GM12878 (cell line): ENCODE measurements around the gene TKTL1. TPM values are rescaled to one million over a fixed set of nuclear protein-coding genes. Genes with fewer than 3 reads are reported as not detected.
"Not testable (repeated sequence)": the region's sequence is repeated elsewhere in the genome, so short reads cannot be mapped to it uniquely, and the experiment has no call there.

Experiments
- ATAC-seq: fragments of 200-7000 bp; cut with Tn5 transposase; 3 replicates; pipeline ENCODE4 v1.9.1; 2020; ENCODE audit warnings: mild to moderate bottlenecking, moderate library complexity
- BruUV-seq: library from RNA; stranded (reverse); fragments of 400-500 nt; replicated peaks from 2 replicates; lab custom pipeline; 2021; lab: Mats Ljungman, UMichigan
- CTCF ChIA-PET: fragments of 300-600 bp; sonication (Branson Sonifier 250); formaldehyde crosslinking; extraction: SDS; loops from one replicate; lab custom pipeline; 2021; ENCODE audit warnings: inconsistent platforms; lab: Yijun Ruan, JAX
- POLR2A ChIA-PET: fragments of 350-600 bp; formaldehyde crosslinking; extraction: SDS; loops from one replicate; lab custom pipeline; 2021; ENCODE audit warnings: inconsistent platforms; lab: Charles Lee
- RAD21 ChIA-PET: fragments of 300-600 bp; sonication (Branson Sonifier 250); formaldehyde crosslinking; loops from one replicate; lab custom pipeline; 2023; ENCODE audit warnings: antibody characterized with exemption; ENCODE audit not compliant: unreplicated experiment; lab: Charles Lee
- SMC1A ChIA-PET: fragments of 300-600 bp; sonication (Branson Sonifier 250); formaldehyde crosslinking; loops from one replicate; lab custom pipeline; 2023; ENCODE audit not compliant: unreplicated experiment, uncharacterized antibody; lab: Charles Lee
- DNase-seq: peaks from one replicate; pipeline ENCODE4 v3.0.0-alpha.2; 2011; ENCODE audit warnings: low read depth, low spot score
- FAIRE-seq: peaks from 3 replicates; lab custom pipeline; 2011; peaks lifted over from hg19 to GRCh38; lab: Jason Lieb, UNC
- H2AFZ ChIP-seq: 2 replicates; pipeline ENCODE4 v1.6.0; 2011; ENCODE audit warnings: low read depth, low read length, control low read depth; ENCODE audit not compliant: control insufficient read depth
- H3K27ac ChIP-seq: 2 replicates; pipeline ENCODE4 v1.5.1; 2011; ENCODE audit warnings: control low read depth; ENCODE audit not compliant: control insufficient read depth, insufficient read depth
- H3K27me3 ChIP-seq, 2 experiments: replicated peaks in 1 of 2; 2 replicates each; pipeline versions ENCODE4 v1.6.0 to v1.6.1; 2011; ENCODE audit warnings: low read length in 1 of 2; ENCODE audit not compliant: control insufficient read depth in 2 of 2, insufficient read depth in 2 of 2
- H3K36me3 ChIP-seq, 2 experiments: 2 replicates each; pipeline ENCODE4 v1.5.1; 2011; ENCODE audit warnings: low read length in 1 of 2; ENCODE audit not compliant: control insufficient read depth in 2 of 2, insufficient read depth in 2 of 2
- H3K4me1 ChIP-seq: 2 replicates; pipeline ENCODE4 v1.6.1; 2011; ENCODE audit warnings: mild to moderate bottlenecking, low read length, moderate library complexity, mixed read lengths; ENCODE audit not compliant: control insufficient read depth, insufficient read depth
- H3K4me2 ChIP-seq: 2 replicates; pipeline ENCODE4 v1.6.0; 2011; ENCODE audit warnings: control low read depth; ENCODE audit not compliant: control insufficient read depth, insufficient read depth
- H3K4me3 ChIP-seq: fragments of 200-600 bp; sonication (generic); 2 replicates; pipeline ENCODE4 v1.5.1; 2016
- H3K79me2 ChIP-seq: 2 replicates; pipeline ENCODE4 v1.6.0; 2011; ENCODE audit warnings: low read length; ENCODE audit not compliant: control insufficient read depth, insufficient read depth
- H3K9ac ChIP-seq: 2 replicates; pipeline ENCODE4 v1.8.0; 2011; ENCODE audit warnings: low read length, control low read depth, mixed read lengths; ENCODE audit not compliant: control insufficient read depth, insufficient read depth
- H3K9me3 ChIP-seq: replicated peaks from 3 replicates; pipeline ENCODE4 v1.5.1; 2011; ENCODE audit warnings: mild to moderate bottlenecking, low read length; ENCODE audit not compliant: control insufficient read depth, insufficient read depth
- H4K20me1 ChIP-seq: 2 replicates; pipeline ENCODE4 v1.6.0; 2011; ENCODE audit not compliant: control insufficient read depth, insufficient read depth
- BACH1 ChIP-seq: fragments of 450-650 bp; IDR thresholded peaks from 2 replicates; pipeline ENCODE4 v1.6.1; 2017; ENCODE audit warnings: mild to moderate bottlenecking, borderline replicate concordance
- EZH2 ChIP-seq: IDR thresholded peaks from 2 replicates; pipeline ENCODE4 v1.6.1; 2012; ENCODE audit warnings: low read depth, mild to moderate bottlenecking, control low read depth, inconsistent platforms, low read length, borderline replicate concordance; ENCODE audit not compliant: control insufficient read depth
- FOS ChIP-seq: IDR thresholded peaks from 3 replicates; pipeline ENCODE4 v1.6.1; 2011; ENCODE audit warnings: borderline replicate concordance; ENCODE audit not compliant: insufficient read length; ENCODE audit errors: extremely low read depth
- GATAD2B ChIP-seq: fragments of 450-650 bp; conservative IDR thresholded peaks from 2 replicates; pipeline ENCODE4 v1.6.1; 2017; ENCODE audit warnings: low read depth, mild to moderate bottlenecking, moderate library complexity
- IKZF1 ChIP-seq: fragments of 450-650 bp; conservative IDR thresholded peaks from 2 replicates; pipeline ENCODE4 v1.6.1; 2017; ENCODE audit warnings: antibody characterized with exemption, mild to moderate bottlenecking
- IKZF2 ChIP-seq, 2 experiments: fragments of 450-650 bp; IDR thresholded peaks; 2 replicates each; pipeline ENCODE4 v1.6.1; 2017; ENCODE audit warnings: mild to moderate bottlenecking in 2 of 2, moderate library complexity in 2 of 2
- KAT2A ChIP-seq: conservative IDR thresholded peaks from 2 replicates; pipeline ENCODE4 v1.6.1; 2011; ENCODE audit warnings: low read depth, low read length; ENCODE audit not compliant: control insufficient read depth
- SMAD1 ChIP-seq: fragments of 450-650 bp; IDR thresholded peaks from 2 replicates; pipeline ENCODE4 v1.6.1; 2018; ENCODE audit warnings: mild to moderate bottlenecking, low read depth; ENCODE audit not compliant: partially characterized antibody
- SMC3 ChIP-seq: IDR thresholded peaks from 2 replicates; pipeline ENCODE4 v1.6.1; 2011; ENCODE audit warnings: low read length, improper control_type of control experiment, borderline replicate concordance
- TAF1 ChIP-seq: IDR thresholded peaks from 2 replicates; pipeline ENCODE4 v1.6.1; 2011; ENCODE audit warnings: mild to moderate bottlenecking, low read depth, low read length, borderline replicate concordance
- WRNIP1 ChIP-seq: IDR thresholded peaks from 2 replicates; pipeline ENCODE4 v1.6.1; 2011; ENCODE audit warnings: low read depth, low read length, improper control_type of control experiment, borderline replicate concordance
- ZNF24 ChIP-seq: fragments of 450-650 bp; IDR thresholded peaks from 2 replicates; pipeline ENCODE4 v1.6.1; 2017; ENCODE audit warnings: antibody characterized with exemption, mild to moderate bottlenecking
- ZZZ3 ChIP-seq: IDR thresholded peaks from 2 replicates; pipeline ENCODE4 v1.6.1; 2011; ENCODE audit warnings: low read depth; ENCODE audit not compliant: control insufficient read depth, insufficient read length
- WGBS: methylation state at CpG from one replicate; pipeline ENCODE4 v1.1.6; 2016; ENCODE audit warnings: low lambda C conversion rate; ENCODE audit not compliant: insufficient replicate concordance, insufficient coverage; ENCODE audit errors: missing lambda C conversion rate; 5-methylcytosine and 5-hydroxymethylcytosine counted together
- in situ Hi-C: fragments of 300-500 bp; cut with MboI; formaldehyde crosslinking; loops from 9 replicates; pipeline ENCODE4 v1.14.3; 2018; ENCODE audit warnings: mixed read lengths
- intact Hi-C: fragments of 100-400 bp; cut with micrococcal nuclease; formaldehyde crosslinking; loops from one replicate; pipeline ENCODE4 v1.14.2; 2022; ENCODE audit not compliant: unreplicated experiment
- polyA plus RNA-seq, 11 experiments: library from polyadenylated mRNA; depleted of rRNA in 4 of 11; unstranded in 6 of 11; stranded (reverse) in 5 of 11; fragments of >200 nt; fragmentation: Nextera tagmentation in 4 of 11; fragmentation: Illumina TruSeq in 1 of 11; extraction: Ambion mirVana in 4 of 11; extraction: Trizol in 1 of 11; gene quantifications; 1 replicate in 1 of 11; 2 replicates in 10 of 11; pipeline versions ENCODE4 v1.2.1 to v1.2.3, GENCODE V29; 2011 to 2016; ENCODE audit warnings: inconsistent platforms in 2 of 11, missing spikeins in 2 of 11, low read depth in 1 of 11
- total RNA-seq, 4 experiments: library from RNA; depleted of rRNA in 3 of 4; stranded (reverse); fragments of >200 nt in 3 of 4; fragmentation: Illumina TruSeq in 1 of 4; extraction: Trizol in 1 of 4; gene quantifications; 2 replicates each; pipeline versions ENCODE4 v1.2.1 to v1.2.3, GENCODE V29; 2013 to 2021
- TF ChIP-seq, protein P1 (sequence below): IDR thresholded peaks from 2 replicates; pipeline ENCODE4 v1.6.1; 2011; ENCODE audit warnings: mild to moderate bottlenecking, low read depth, low read length, moderate library complexity; ENCODE audit not compliant: insufficient replicate concordance

Gene TKTL1
- total and polyA plus RNA-seq, 10 of the 15 experiments (the other 5 are each of a cell fraction or from before 2014, with no cell fraction given) = 0.01 to 0.07 TPM; not detected in 8

DNA sequence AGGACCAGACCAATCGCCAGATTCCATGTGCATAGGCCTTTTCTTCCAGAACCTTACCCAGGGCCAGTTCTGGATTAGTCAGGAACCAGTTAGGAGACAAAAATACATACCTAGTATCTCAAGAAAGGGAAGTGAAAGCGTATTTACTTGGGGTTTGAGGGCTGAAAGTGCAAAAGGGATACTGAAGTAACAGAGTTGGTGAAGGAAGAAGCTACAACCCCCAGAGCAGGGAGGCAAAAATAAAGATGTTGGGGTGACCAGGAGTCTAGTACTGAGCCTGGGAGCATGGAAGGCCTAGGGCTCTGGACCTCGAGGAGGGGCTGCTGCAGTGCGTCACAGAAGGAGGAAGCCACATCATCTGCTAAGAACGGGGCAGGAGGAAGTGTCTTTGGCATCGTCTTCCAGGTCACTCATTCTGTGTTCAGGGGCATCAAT, 38.3 kb downstream of the TKTL1 start (continued):
- TF ChIP-seq, protein P1, sequence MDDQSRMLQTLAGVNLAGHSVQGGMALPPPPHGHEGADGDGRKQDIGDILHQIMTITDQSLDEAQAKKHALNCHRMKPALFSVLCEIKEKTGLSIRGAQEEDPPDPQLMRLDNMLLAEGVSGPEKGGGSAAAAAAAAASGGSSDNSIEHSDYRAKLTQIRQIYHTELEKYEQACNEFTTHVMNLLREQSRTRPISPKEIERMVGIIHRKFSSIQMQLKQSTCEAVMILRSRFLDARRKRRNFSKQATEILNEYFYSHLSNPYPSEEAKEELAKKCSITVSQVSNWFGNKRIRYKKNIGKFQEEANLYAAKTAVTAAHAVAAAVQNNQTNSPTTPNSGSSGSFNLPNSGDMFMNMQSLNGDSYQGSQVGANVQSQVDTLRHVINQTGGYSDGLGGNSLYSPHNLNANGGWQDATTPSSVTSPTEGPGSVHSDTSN = no peak
- TF ChIP-seq WRNIP1 = no peak
- peak; percentile 86 to 88 for TF ChIP-seq IKZF2 (IDR thresholded peaks at IDR 0.05)
- no peak for TF ChIP-seq TAF1
- TF ChIP-seq GATAD2B = no peak
- peak; percentile 85 for TF ChIP-seq IKZF1
- TF ChIP-seq EZH2 = no peak
- TF ChIP-seq KAT2A = no peak

- no peak for ATAC-seq
Measured at GRCh38 chrX:154334496-154334895, 38.9 kb downstream of the TKTL1 start.

GRCh38 chrX:154341399-154342298, 46.1 kb downstream of the TKTL1 start:
- FAIRE-seq (peak; percentile 98), ATAC-seq (peak; percentile 75)
- H3K27me3 ChIP-seq, RAD21 ChIA-PET, H4K20me1 ChIP-seq, intact Hi-C loops, H3K79me2 ChIP-seq, H3K4me3 ChIP-seq, DNase-seq, H3K27ac ChIP-seq, BruUV-seq, H3K36me3 ChIP-seq, H3K9ac ChIP-seq, CTCF ChIA-PET, SMC1A ChIA-PET, H2AFZ ChIP-seq, H3K4me1 ChIP-seq, H3K4me2 ChIP-seq, in situ Hi-C loops, POLR2A ChIA-PET, H3K9me3 ChIP-seq: not testable (repeated sequence)
- 0% methylated on average over 5 of the region's 115 CpGs for WGBS

More at GRCh38 chrX:154334496-154334895, 38.9 kb downstream of the TKTL1 start:
- no peak overlapping the region for H3K9ac ChIP-seq
- WGBS = 65% methylated on average over 10 of the region's 10 CpGs
- H2AFZ ChIP-seq = no peak overlapping the region; the same call in 1 of the 2 replicates
- no peak overlapping the region for H3K4me3 ChIP-seq
- no peaks in the 10 kb centered on the region for H3K27me3 ChIP-seq
- H3K79me2 ChIP-seq = no peaks in the 10 kb centered on the region
- DNase-seq = no peak
- H3K4me2 ChIP-seq = peak overlapping the region; percentile 78; the same call in 1 of the 2 replicates
- ChIA-PET CTCF (interaction anchor here (0.6 to 1.4 kb wide), 4 partner anchors 17 to 39 kb away, joined by 3 to 4 read pairs (median 3); no protein-coding TSS in a partner anchor), POLR2A (no interaction called here), SMC1A (interaction anchor here (1.0 to 1.8 kb wide), 2 partner anchors 12 to 209 kb away, joined by 5 read pairs; no protein-coding TSS in a partner anchor), RAD21 (no interaction called here)
- H3K9me3 ChIP-seq = no peaks in the 10 kb centered on the region
- peaks cover 21% of the 10 kb centered on the region for H3K4me1 ChIP-seq
- no TSS peak for BruUV-seq
- in situ Hi-C loops (no loop called here), intact Hi-C loops (no loop called here)
- peak overlapping the region; percentile 73 for H3K27ac ChIP-seq
- FAIRE-seq = no peak
- TF ChIP-seq FOS (no peak), SMAD1 (no peak), ZNF24 (no peak), ZZZ3 (no peak), BACH1 (no peak), SMC3 (no peak)
- H3K36me3 ChIP-seq = no peaks in the 10 kb centered on the region
- no peaks in the 10 kb centered on the region for H4K20me1 ChIP-seq
